ENCODE data around the gene ZBTB7C.

The ZBTB7C gene

GRCh38 chr18:48139431-48140347 is 269.5 kb downstream of the ZBTB7C start:
- no peak for DNase-seq (ENCODE audit: low read depth in 3 of 3)

DNA sequence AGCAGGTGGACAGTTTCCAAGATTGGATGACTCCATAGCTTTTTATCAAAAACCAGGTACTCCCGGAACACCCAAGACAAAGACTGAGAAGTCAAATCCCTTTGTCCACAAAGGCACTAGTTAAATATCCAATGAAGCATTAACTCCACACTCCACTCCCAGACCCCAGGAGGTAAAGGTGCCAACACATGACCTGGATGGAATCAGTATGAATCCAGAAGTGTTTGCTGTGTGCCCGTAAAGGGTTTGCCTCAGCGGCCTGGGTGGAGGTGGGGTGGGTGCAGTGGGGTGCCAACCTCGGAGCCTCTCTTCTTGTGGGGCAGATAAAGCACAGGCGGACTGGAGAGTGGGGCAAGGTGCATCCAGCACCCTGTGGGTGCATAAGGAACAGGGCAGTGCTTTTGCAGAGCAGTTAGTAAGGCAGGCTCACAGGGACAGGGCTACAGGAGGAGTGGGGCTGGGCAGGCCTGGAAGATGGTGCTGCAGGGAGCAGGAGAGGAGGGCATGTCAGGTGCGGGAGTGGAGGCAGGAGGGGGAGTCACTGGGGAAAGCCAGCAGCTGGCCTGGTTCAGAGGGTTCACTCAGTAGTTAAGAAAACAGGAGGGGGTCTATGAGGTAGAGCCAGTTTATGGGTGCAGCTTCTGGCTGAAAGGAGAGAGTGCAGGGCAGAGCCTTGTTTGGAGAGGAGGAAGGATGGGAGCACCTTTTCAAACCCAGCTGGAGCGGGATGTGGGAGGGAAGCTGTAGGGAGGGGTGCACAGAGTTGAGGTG is 270.3 kb downstream of the ZBTB7C start:
- no peak for DNase-seq (ENCODE audit: low read depth in 3 of 3)

- no peak for DNase-seq (ENCODE audit: low read depth in 3 of 3)
Observed at GRCh38 chr18:48138210-48138609, 271.0 kb downstream of the ZBTB7C start.

GRCh38 chr18:48137374-48138081 is 271.7 kb downstream of the ZBTB7C start:
- DNase-seq (ENCODE audit: low read depth in 3 of 3) = no peak

GRCh38 chr18:48136827-48137373 is 272.3 kb downstream of the ZBTB7C start:
- DNase-seq (ENCODE audit: low read depth in 3 of 3) = no peak

DNA sequence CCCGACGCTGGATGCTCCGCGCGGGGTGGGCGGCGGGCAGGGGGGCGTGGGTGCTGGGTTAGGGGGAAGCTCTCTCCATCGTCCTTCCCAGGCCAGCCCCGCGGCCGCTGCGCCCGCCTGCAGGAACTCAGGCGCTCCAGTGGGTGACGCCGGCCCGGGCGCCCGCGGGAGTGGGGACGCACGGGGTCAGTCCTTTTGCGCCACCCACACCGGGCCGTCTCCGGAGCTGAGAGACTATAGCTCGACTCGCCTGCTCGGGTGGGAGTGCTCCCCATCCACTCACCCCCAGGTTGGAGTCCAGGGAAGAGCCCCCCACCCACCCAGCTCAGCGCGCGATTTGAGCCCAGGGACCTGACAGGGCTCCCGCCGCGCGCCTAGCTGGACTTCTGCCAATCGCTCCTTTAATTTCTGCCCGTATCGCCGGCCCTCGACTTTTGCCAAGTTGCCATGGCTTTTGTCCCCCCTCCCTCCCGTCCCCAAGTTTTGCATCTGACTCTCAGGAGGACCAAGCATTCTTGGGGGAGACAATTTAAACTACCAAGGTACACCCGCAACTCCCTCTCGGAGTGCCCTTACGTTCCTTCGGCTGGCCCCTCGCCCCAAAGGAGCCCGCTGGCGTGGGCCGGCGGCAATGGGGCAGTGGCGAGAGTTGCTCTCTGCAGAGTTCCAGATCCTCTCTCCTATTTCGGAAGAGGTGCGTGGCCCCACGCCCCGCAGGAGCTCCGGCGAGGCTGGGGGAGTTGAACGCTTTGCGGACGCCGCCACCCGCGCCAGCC is 272.9 kb downstream of the ZBTB7C start:
- DNase-seq (ENCODE audit: low read depth in 3 of 3) = no peak

DNA sequence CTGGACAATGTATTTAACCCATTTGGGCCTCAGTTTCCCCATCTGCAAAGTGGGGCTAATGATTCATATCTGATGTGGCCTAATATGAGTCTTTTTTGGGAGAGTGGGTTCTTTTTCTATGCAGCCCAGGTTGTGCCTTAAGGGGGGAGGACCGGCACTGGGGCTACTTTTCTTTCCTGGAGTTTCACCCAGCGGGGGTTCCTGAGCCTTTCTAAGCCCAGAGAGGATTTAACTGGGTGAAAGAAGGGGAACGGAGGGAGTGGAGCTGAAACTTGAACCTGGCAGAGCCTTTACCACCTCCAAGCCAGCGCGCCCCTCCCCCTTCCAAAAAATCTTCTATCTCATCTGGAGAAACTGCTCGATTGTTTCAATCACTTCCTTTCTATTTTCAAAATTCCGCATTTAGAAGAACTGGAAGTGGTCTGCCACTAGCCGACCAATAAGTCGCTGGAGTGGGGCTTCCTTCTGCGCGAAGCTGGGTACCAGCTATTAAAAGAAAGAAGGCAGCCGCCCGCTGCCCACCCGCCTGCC is 273.7 kb downstream of the ZBTB7C start:
- DNase-seq (ENCODE audit: low read depth in 3 of 3) = no peak

DNA sequence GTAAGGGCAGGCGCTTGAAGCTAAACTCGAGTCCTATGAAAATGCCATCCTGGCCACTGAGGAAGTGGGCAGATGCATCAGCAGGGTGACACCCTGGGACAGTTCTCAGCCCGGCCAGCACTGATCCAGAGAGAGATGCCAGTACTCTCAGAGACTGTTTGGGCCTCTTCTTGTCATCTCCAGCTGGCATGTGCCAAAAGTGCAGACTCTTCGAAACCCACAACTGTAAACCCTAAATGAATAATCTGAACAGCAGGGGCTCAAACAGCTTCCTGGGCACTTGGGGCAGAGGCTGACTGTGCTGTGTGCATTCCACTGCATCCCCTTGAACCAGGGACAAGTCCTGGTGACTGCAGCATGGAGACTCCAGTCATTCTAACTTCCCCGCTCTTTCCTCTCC is 274.6 kb downstream of the ZBTB7C start:
- DNase-seq (ENCODE audit: low read depth in 3 of 3) = no peak

GRCh38 chr18:48133671-48134251 is 275.4 kb downstream of the ZBTB7C start:
- DNase-seq (ENCODE audit: low read depth in 3 of 3) = no peak

- no peak for DNase-seq (ENCODE audit: low read depth in 3 of 3)
Observed at GRCh38 chr18:48132797-48133655, 276.2 kb downstream of the ZBTB7C start.

DNA sequence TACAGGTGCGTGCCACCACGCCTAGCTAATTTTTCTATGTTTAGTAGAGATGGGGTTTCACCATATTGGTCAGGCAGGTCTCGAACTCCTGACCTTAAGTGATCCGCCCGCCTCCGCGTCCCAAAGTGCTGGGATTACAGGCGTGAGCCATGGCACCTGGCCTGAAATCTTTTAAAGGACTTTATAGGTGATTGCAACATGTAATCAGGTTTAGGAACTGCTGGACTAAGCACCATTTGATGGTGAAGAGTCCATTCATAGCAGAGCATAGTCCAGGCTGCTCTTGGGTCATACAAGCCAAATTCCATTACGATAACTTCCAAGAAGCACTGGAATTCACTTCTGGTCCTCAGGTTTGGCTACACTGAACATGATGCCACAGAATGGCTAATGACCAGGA is 278.1 kb downstream of the ZBTB7C start:
- no peak for DNase-seq (ENCODE audit: low read depth in 3 of 3)

- no peak for DNase-seq (ENCODE audit: low read depth in 3 of 3)
Observed at GRCh38 chr18:48129621-48130082, 279.5 kb downstream of the ZBTB7C start.

DNA sequence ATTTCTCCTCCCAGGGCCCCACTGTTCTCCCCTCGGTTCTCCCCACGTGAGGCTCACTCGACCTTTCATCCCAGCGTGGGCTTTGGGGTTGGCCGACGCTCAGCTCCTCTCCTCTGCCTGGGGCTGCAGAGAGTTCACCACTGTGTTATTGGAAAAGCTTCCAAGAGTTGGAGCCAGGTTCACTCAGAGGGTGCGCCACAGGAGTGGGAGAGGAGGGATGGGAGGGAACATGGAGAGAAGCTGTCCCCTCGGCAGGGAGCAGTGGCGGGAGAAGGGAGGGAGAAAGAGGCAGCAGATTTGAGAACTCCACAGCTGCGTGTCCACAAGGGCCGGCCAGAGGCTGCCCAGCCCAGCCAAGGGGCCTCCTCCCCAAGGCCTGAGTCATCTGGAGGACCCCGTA is 281.6 kb downstream of the ZBTB7C start:
- DNase-seq (ENCODE audit: low read depth in 3 of 3) = no peak

DNA sequence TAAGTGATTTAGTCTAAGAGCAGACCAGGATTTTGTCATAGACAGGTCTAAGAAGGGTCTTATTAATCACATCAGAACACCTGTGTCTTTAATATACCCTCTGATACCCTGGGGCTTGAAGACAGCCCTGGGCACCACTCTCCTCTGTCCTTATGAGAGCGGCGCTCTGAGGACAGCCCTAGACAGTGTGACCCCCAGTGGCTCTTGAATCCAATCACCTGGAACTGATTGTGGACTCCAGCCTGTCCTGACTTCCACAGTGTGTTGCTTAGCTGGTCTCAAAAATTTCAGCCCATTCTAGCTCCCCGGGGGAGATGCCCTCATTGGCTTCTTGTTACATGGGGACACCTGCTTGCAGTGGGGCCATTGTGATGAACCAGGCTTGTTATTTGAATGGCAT is 282.9 kb downstream of the ZBTB7C start:
- DNase-seq (ENCODE audit: low read depth in 3 of 3) = no peak

GRCh38 chr18:48125724-48126123 is 283.5 kb downstream of the ZBTB7C start:
- no peak for DNase-seq (ENCODE audit: low read depth in 3 of 3)

DNA sequence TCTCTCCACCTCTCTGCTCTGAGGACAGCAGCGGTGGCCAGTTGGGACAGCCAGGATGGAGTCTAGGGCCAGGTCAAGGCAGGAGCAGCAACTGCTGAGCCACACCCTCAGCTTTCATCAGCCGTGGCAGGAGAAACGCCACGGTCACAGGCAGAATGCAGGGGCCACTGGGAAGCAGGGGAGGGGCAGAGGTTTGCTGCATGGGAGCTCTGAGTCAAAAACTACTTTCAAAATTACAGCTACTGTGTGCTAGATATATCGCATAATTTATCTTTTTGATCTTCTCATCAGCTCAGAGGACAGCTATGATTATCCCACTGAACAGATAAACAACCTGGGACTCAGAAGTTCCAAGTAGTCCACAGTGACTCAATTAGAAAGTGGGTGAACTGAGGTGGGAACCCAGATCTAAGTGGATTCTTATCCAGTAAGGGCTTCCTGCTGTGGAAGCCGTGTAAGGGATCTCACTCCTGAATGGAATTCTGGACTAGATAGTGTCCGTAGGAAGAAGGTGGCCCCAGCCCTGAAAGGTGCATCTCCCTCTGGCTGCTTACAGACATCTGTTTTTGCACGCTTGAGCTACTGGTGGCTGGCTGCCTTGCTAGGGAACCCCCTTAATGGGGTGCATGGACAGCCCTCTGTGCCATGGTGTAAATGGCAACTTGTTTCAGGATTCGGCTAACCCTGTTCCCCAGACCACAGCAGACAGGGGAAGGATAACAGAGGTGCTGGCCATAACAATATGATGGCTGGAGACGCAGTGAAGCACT is 284.1 kb downstream of the ZBTB7C start:
- DNase-seq (ENCODE audit: low read depth in 3 of 3) = no peak

DNA sequence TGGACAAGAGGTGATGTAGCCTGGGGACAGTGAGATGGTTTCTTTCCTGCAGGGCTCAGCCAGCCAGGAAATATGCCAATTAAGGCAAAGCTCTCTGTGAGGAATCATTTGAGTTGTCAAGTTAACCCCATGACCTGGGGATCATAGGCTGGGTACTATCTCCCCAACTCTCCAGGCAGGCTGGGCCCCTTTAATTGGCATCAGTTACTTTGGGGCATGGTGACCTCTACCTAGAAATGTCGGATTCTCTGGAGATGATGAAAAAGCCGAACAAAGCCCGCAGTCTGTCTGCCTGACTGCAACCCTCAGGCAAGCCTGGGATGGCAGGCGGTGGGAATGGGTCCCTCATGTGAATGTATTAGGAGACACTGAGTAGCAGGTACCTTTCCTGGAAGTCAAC is 285.2 kb downstream of the ZBTB7C start:
- no peak for DNase-seq (ENCODE audit: low read depth in 3 of 3)

DNA sequence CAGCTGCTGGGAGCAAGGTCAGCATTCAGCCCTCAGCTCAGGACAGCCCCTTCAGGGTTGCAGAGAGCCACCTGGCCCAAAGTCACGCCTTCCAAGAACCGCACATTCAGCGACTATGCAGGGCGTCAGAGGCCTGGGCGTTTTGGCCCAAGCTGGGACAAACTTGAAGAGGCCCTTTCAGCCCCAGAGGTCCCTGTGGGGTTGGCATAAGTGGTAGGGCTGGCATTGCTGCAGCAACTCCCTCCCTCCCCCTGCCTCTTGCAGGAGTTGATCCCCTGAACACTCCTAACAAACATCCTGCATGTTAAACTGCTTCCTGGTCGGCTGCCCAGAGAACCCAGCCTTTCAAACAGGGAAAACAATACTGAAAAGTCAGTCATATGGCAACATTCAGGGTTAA is 285.9 kb downstream of the ZBTB7C start:
- no peak for DNase-seq (ENCODE audit: low read depth in 3 of 3)

GRCh38 chr18:48122816-48123215 is 286.4 kb downstream of the ZBTB7C start:
- DNase-seq (ENCODE audit: low read depth in 3 of 3) = no peak

Measured in stimulated activated CD4-positive, alpha-beta T cell treated with anti-CD3 and anti-CD28 coated beads, TNF-alpha, amount 100 ng/mL, for 4 hours (primary cell).